GM12891 (cell line): ENCODE measurements around the gene RTKN. TPM values are rescaled to one million over a fixed set of nuclear protein-coding genes. Genes with fewer than 3 reads are reported as not detected.
"Not testable (repeated sequence)": the region's sequence is repeated elsewhere in the genome, so short reads cannot be mapped to it uniquely, and the experiment has no call there.

Experiments
- DNase-seq: peaks from one replicate; pipeline ENCODE4 v3.0.0; 2011; ENCODE audit warnings: low spot score; ENCODE audit not compliant: insufficient read length
- FAIRE-seq: peaks from 2 replicates; lab custom pipeline; 2011; peaks lifted over from hg19 to GRCh38; lab: Jason Lieb, UNC
- PAX5 ChIP-seq: IDR thresholded peaks from 2 replicates; pipeline ENCODE4 v1.6.1; 2011; ENCODE audit warnings: low read length, moderate library complexity, mild to moderate bottlenecking; ENCODE audit not compliant: insufficient read depth, severe bottlenecking
- POLR2A ChIP-seq: IDR thresholded peaks from 2 replicates; pipeline ENCODE4 v1.6.1; 2011; ENCODE audit warnings: low read depth, low read length, control low read depth
- POLR2AphosphoS5 ChIP-seq: IDR thresholded peaks from 2 replicates; pipeline ENCODE4 v1.6.1; 2011; ENCODE audit warnings: low read depth, low read length, control low read depth
- POU2F2 ChIP-seq: IDR thresholded peaks from 2 replicates; pipeline ENCODE4 v1.6.1; 2011; ENCODE audit warnings: low read depth, mild to moderate bottlenecking, control low read depth, low read length, moderate library complexity
- SPI1 ChIP-seq: IDR thresholded peaks from 2 replicates; pipeline ENCODE4 v1.6.1; 2011; ENCODE audit warnings: low read depth, low read length, control low read depth
- TAF1 ChIP-seq: IDR thresholded peaks from 2 replicates; pipeline ENCODE4 v1.6.1; 2011; ENCODE audit warnings: low read depth, low read length, control low read depth
- polyA plus RNA-seq: library from polyadenylated mRNA; unstranded; fragments of >200 nt; gene quantifications from one replicate; pipeline ENCODE4 v1.2.1, GENCODE V29; 2012; ENCODE audit warnings: low read depth, missing spikeins, inconsistent platforms; ENCODE audit not compliant: missing spikeins

The RTKN gene
- 7.9 TPM for polyA plus RNA-seq

- no peak for TF ChIP-seq POLR2A
- no peak for TF ChIP-seq TAF1
- no peak for TF ChIP-seq SPI1
- no peak for TF ChIP-seq POU2F2
- no peak for TF ChIP-seq PAX5
- FAIRE-seq: peak; percentile 38
- no peak for DNase-seq
These were observed at the start of gene RTKN for GRCh38 chr2:74441690-74442482. Gene RTKN, minus strand, starts transcription at chr2:74441937. Its CDS starts 121 bp downstream, at chr2:74441816.

DNA sequence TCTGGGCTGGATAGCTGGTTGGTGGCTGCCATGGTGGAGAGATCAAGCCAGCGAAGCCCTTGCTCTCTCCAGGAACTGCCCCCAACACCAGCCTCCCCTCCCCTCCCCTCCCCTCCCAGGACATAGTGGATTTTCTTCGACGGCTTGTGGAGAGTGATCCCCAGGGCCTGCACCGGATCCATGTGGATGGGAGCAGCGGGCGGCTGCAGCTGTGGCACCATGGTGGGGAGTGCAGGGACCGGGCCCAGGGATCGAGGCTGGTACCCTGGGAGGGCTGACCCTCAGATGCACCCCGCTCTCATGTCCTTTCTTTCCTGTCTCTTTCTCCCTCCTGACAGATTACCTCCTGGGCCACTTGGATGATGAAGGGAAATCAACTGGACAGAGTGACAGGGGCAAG, 48.2 kb upstream of the RTKN start:
- TF ChIP-seq SPI1: no peak
- no peak for TF ChIP-seq TAF1
- no peak for TF ChIP-seq POLR2A
- TF ChIP-seq POLR2AphosphoS5: no peak
- TF ChIP-seq PAX5: no peak
- FAIRE-seq (no peak), DNase-seq (no peak)

DNA sequence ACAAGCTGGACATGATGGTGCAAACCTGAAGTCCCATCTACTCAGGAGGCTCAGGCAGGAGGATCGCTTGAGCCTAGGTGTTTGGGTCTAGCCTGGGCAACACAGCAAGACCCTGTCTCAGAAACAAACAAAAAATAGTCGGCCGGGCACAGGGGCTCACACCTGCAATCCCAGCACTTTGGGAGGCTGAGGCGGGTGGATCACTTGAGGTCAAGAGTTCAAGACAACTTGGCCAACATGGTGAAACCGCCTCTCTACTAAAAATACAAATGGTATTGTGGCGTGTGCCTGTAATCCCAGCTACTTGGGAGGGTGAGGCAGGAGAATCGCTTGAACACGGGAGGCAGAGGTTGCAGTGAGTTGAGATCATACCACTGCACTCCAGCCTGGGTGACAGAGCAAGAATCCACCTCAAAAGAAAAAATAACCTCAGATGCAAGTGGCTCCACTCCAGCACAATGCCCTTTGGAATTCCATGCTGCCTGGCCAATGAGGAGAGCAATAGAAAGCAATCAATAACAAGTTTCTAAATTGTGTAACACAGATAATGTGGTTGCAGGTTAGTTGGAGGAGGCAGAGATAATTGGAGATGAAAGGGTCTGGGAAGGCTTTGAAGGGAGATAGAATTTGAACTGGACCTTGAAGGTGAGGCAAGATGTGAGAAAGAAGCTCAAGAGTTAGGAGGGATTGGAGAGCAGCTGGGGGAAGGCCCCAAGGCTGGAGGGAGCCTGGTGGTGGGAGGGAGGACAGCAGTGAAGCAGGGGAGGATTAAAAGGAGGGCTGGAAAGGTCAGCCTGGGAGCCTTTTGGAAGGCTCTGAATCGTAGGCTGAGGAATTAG, 47.1 kb upstream of the RTKN start:
- TF ChIP-seq SPI1 (no peak), TAF1 (no peak), POU2F2 (no peak), POLR2AphosphoS5 (no peak)

DNA sequence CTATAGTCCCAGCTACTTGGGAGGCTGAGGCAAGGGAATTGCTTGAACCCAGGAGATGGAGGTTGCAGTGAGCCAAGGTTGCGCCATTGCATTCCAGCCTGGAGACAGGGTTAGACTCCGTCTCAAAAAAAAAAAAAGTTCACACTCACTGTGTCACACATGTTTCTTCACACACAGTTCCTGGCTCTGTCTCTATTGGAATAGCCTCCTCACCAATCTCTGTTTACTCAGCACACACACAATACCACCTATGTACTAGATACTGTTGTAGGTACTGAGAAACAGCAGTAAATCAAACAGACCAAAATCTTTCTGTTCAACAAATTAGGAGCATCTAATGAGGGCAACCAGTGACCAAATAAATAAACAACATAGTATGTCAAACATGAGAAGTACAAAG, 44.4 kb upstream of the RTKN start:
- FAIRE-seq: no peak
- TF ChIP-seq POLR2AphosphoS5 (no peak), POLR2A (no peak), PAX5 (no peak), SPI1 (no peak), POU2F2 (no peak), TAF1 (no peak)

More for the DNA sequence above, 47.1 kb upstream of the RTKN start:
- FAIRE-seq: no peak
- DNase-seq: no peak

DNA sequence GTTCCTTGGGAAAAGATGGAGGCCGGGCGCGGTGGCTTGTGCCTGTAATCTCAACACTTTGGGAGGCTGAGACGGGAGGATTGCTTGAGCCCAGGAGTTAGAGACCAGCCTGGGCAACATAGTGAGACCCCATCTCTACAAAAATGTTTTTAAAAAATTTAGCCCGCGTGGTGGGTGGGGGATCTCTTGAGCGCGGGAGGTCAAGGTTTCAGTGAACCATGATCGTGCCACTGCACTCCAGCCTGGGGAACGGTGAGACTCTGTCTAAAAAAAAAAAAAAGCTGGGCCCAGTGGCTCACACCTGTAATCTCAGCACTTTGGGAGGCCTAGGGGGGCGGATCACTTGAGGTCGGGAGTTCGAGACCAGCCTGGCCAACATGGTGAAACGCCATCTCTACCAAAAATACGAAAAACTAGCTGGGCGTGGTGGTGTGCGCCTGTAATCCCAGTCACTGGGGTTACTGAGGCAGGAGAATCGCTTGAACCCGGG, 42.0 kb upstream of the RTKN start:
- not testable (repeated sequence) for FAIRE-seq, DNase-seq

More for the DNA sequence above, 44.4 kb upstream of the RTKN start:
- DNase-seq: no peak

DNA sequence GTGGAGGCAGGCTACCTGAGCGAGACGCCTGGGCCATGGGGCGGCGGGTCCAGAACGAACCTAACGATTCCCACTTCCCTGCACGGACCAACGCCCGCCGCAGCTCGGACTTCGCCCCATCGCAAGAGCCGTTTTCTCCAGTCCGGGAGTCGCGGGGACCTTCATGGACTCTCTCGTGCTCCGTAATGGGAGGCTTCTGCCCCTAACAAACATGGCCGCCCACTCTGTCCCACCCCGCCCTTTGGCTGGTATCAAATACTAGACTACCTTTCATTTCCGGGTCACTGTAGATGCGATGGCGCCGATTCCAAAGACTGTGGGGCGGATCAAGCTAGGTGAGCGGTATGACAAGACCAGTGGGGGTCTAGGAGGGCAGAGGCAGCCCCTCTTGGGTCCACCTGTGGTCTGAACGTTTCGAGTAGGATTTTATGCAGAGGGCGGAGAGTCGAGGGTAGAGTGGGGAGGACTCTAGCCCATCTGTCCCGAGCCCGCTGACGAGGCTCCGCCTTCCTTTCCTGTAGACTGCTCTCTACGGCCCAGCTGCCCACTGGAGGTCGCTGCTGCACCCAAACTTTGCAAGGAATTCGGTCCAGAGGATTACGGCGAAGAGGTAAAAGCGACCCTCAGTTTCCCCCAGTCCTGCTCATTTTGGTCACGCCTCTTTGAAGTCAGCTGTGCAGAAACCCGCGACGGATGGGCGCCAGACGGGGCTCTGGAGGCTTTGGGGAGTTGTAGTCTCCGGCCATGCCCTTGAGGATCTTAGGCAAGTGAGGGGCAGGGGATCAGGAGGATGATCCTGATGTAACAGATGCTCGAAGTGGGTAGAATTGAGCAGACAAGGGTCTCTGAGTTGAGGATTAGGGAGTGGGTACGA, 41.3 kb upstream of the RTKN start, which contains the start of the genes CCDC142 and TTC31:
Gene CCDC142, minus strand, starts transcription at position 198 of the 874 bp plus-strand sequence. Its CDS starts 161 bp downstream, at position 37.
Gene TTC31, plus strand, starts transcription at position 281 of the 874 bp plus-strand sequence. Its CDS starts 15 bp downstream, at position 296.
- TF ChIP-seq POLR2AphosphoS5 (peak; percentile 64), PAX5 (no peak), POU2F2 (peak; percentile 66; the same call in 1 of the 2 replicates), POLR2A (peak; percentile 70), TAF1 (peak; percentile 93), SPI1 (peak; percentile 29; the same call in 1 of the 2 replicates)
- FAIRE-seq (peak; percentile 97), DNase-seq (peak; percentile 88)

GRCh38 chr2:74481961-74482800, 40.4 kb upstream of the RTKN start:
- TF ChIP-seq PAX5: no peak
- no peak for TF ChIP-seq TAF1
- TF ChIP-seq POU2F2: no peak
- no peak for TF ChIP-seq POLR2AphosphoS5
- TF ChIP-seq POLR2A: no peak
- TF ChIP-seq SPI1: no peak
- no peak for FAIRE-seq
- DNase-seq: no peak

- no peak for FAIRE-seq
- TF ChIP-seq POLR2A (no peak), POU2F2 (no peak), TAF1 (no peak), PAX5 (no peak), SPI1 (no peak)
These were observed 39.7 kb upstream of the RTKN start for GRCh38 chr2:74481431-74481830.

More at GRCh38 chr2:74481431-74481830, 39.7 kb upstream of the RTKN start:
- no peak for DNase-seq
